Measurements from ENCODE around the gene LCA5. TPM values are rescaled to one million over a fixed set of nuclear protein-coding genes. Genes with fewer than 3 reads are reported as not detected.

The LCA5 gene
- total and polyA plus RNA-seq, 2 experiments from 2014 or later, result 4.0 to 4.2 TPM

GRCh38 chr6:79518842-79519241, 18.4 kb downstream of the LCA5 start:
- Histone ChIP-seq H3K4me3 (no peak overlapping the region), H3K27me3 (replicated peaks; ENCODE audit: insufficient read depth) (no peaks in the 10 kb centered on the region), H2AFZ (no peak overlapping the region), H3K4me1 (ENCODE audit: insufficient read depth) (no peaks in the 10 kb centered on the region), H3K9me3 (ENCODE audit: low read depth) (no peaks in the 10 kb centered on the region), H3K9ac (no peak overlapping the region), H3K36me3 (ENCODE audit: low read depth) (no peaks in the 10 kb centered on the region), H3K9me2 (ENCODE audit: insufficient read depth) (no peaks in the 10 kb centered on the region), H4K20me1 (ENCODE audit: insufficient read depth) (no peaks in the 10 kb centered on the region), H3F3A (ENCODE audit: insufficient read depth) (no peaks in the 10 kb centered on the region), H3K79me2 (ENCODE audit: insufficient read depth) (no peaks in the 10 kb centered on the region), H3K4me2 (ENCODE audit: unreplicated experiment) (no peak overlapping the region), H3K27ac (no peak overlapping the region)
- TF ChIP-seq EZH2phosphoT487 (IDR thresholded peaks at IDR 0.05; ENCODE audit: insufficient read depth, low read depth) (no peak), EZH2 (IDR thresholded peaks at IDR 0.05; ENCODE audit: insufficient read depth, poor library complexity, severe bottlenecking) (no peak)
- no peak for DNase-seq
- in situ Hi-C loops (cut with MboI), result no loop called here

GRCh38 chr6:79515436-79515835, 21.8 kb downstream of the LCA5 start:
- Histone ChIP-seq H3K4me1 (ENCODE audit: insufficient read depth) (no peaks in the 10 kb centered on the region), H3K36me3 (ENCODE audit: low read depth) (0 out of 2 replicates have a peak, but pooled peaks cover 4% of the 10 kb centered on the region), H3K27me3 (replicated peaks; ENCODE audit: insufficient read depth) (no peaks in the 10 kb centered on the region), H3K9ac (no peak overlapping the region), H3K79me2 (ENCODE audit: insufficient read depth) (no peaks in the 10 kb centered on the region), H3K9me3 (ENCODE audit: low read depth) (no peaks in the 10 kb centered on the region), H3F3A (ENCODE audit: insufficient read depth) (no peaks in the 10 kb centered on the region), H3K27ac (no peak overlapping the region), H4K20me1 (ENCODE audit: insufficient read depth) (no peaks in the 10 kb centered on the region), H3K9me2 (ENCODE audit: insufficient read depth) (no peaks in the 10 kb centered on the region), H2AFZ (no peak overlapping the region), H3K4me3 (no peak overlapping the region), H3K4me2 (ENCODE audit: unreplicated experiment) (no peak overlapping the region)
- DNase-seq, result no peak
- 93 to 95% methylated on average over 1 of the region's 1 CpG for WGBS, 2 experiments (ENCODE audit: low coverage in 1 of 2, low lambda C conversion rate in 2 of 2, missing lambda C conversion rate in 2 of 2)
- TF ChIP-seq EZH2phosphoT487 (IDR thresholded peaks at IDR 0.05; ENCODE audit: insufficient read depth, low read depth) (no peak), EZH2 (IDR thresholded peaks at IDR 0.05; ENCODE audit: insufficient read depth, poor library complexity, severe bottlenecking) (no peak)
- in situ Hi-C loops (cut with MboI), result no loop called here

- Histone ChIP-seq H3K4me2 (ENCODE audit: unreplicated experiment) (no peak overlapping the region), H3K27ac (no peak overlapping the region), H3K9me2 (ENCODE audit: insufficient read depth) (no peaks in the 10 kb centered on the region), H3F3A (ENCODE audit: insufficient read depth) (no peaks in the 10 kb centered on the region), H3K79me2 (ENCODE audit: insufficient read depth) (no peaks in the 10 kb centered on the region), H3K27me3 (replicated peaks; ENCODE audit: insufficient read depth) (no peaks in the 10 kb centered on the region), H3K4me1 (ENCODE audit: insufficient read depth) (no peaks in the 10 kb centered on the region), H3K9me3 (ENCODE audit: low read depth) (no peaks in the 10 kb centered on the region), H4K20me1 (ENCODE audit: insufficient read depth) (no peaks in the 10 kb centered on the region), H2AFZ (no peak overlapping the region), H3K9ac (no peak overlapping the region), H3K36me3 (ENCODE audit: low read depth) (0 out of 2 replicates have a peak, but pooled peaks cover 4% of the 10 kb centered on the region), H3K4me3 (no peak overlapping the region)
- in situ Hi-C loops (cut with MboI), result no loop called here
- WGBS, 2 experiments (ENCODE audit: low coverage in 1 of 2, low lambda C conversion rate in 2 of 2, missing lambda C conversion rate in 2 of 2), result 90 to 92% methylated on average over 6 of the region's 6 CpGs
- no peak for TF ChIP-seq EZH2phosphoT487 (IDR thresholded peaks at IDR 0.05; ENCODE audit: insufficient read depth, low read depth)
- no peak for TF ChIP-seq EZH2 (IDR thresholded peaks at IDR 0.05; ENCODE audit: insufficient read depth, poor library complexity, severe bottlenecking)
- DNase-seq, result no peak
Observed at GRCh38 chr6:79513111-79513510, 24.1 kb downstream of the LCA5 start.

GRCh38 chr6:79512014-79512413, 25.2 kb downstream of the LCA5 start:
- H3K9me3 ChIP-seq (ENCODE audit: low read depth), result no peaks in the 10 kb centered on the region
- no peak for DNase-seq
- no peaks in the 10 kb centered on the region for H3K27me3 ChIP-seq (replicated peaks; ENCODE audit: insufficient read depth)
- in situ Hi-C loops (cut with MboI), result no loop called here
- H3K4me3 ChIP-seq, result no peak overlapping the region
- no peaks in the 10 kb centered on the region for H3F3A ChIP-seq (ENCODE audit: insufficient read depth)
- H3K4me2 ChIP-seq (ENCODE audit: unreplicated experiment), result no peak overlapping the region
- H3K36me3 ChIP-seq (ENCODE audit: low read depth), result 0 out of 2 replicates have a peak, but pooled peaks cover 4% of the 10 kb centered on the region
- WGBS, 2 experiments (ENCODE audit: low coverage in 1 of 2, low lambda C conversion rate in 2 of 2, missing lambda C conversion rate in 2 of 2), result 94 to 97% methylated on average over 6 of the region's 6 CpGs
- no peak overlapping the region for H2AFZ ChIP-seq
- no peak overlapping the region for H3K9ac ChIP-seq
- H4K20me1 ChIP-seq (ENCODE audit: insufficient read depth), result no peaks in the 10 kb centered on the region
- H3K4me1 ChIP-seq (ENCODE audit: insufficient read depth), result no peaks in the 10 kb centered on the region
- TF ChIP-seq EZH2 (IDR thresholded peaks at IDR 0.05; ENCODE audit: insufficient read depth, poor library complexity, severe bottlenecking), result no peak
- TF ChIP-seq EZH2phosphoT487 (IDR thresholded peaks at IDR 0.05; ENCODE audit: insufficient read depth, low read depth), result no peak
- H3K9me2 ChIP-seq (ENCODE audit: insufficient read depth), result no peaks in the 10 kb centered on the region
- no peak overlapping the region for H3K27ac ChIP-seq
- H3K79me2 ChIP-seq (ENCODE audit: insufficient read depth), result no peaks in the 10 kb centered on the region

GRCh38 chr6:79510707-79511106, 26.5 kb downstream of the LCA5 start:
- WGBS, 2 experiments (ENCODE audit: low coverage in 1 of 2, low lambda C conversion rate in 2 of 2, missing lambda C conversion rate in 2 of 2), result 91 to 92% methylated on average over 1 of the region's 1 CpG
- H3K79me2 ChIP-seq (ENCODE audit: insufficient read depth), result no peaks in the 10 kb centered on the region

More at GRCh38 chr6:79510707-79511106, 26.5 kb downstream of the LCA5 start:
- no peak overlapping the region for H3K27ac ChIP-seq
- no peaks in the 10 kb centered on the region for H3F3A ChIP-seq (ENCODE audit: insufficient read depth)
- in situ Hi-C loops (cut with MboI), result no loop called here
- TF ChIP-seq EZH2 (IDR thresholded peaks at IDR 0.05; ENCODE audit: insufficient read depth, poor library complexity, severe bottlenecking), result no peak
- no peak for TF ChIP-seq EZH2phosphoT487 (IDR thresholded peaks at IDR 0.05; ENCODE audit: insufficient read depth, low read depth)
- H2AFZ ChIP-seq, result no peak overlapping the region
- no peak overlapping the region for H3K4me2 ChIP-seq (ENCODE audit: unreplicated experiment)
- H3K9me2 ChIP-seq (ENCODE audit: insufficient read depth), result no peaks in the 10 kb centered on the region
- no peak overlapping the region for H3K9ac ChIP-seq
- H3K4me1 ChIP-seq (ENCODE audit: insufficient read depth), result no peaks in the 10 kb centered on the region
- H3K36me3 ChIP-seq (ENCODE audit: low read depth), result 0 out of 2 replicates have a peak, but pooled peaks cover 4% of the 10 kb centered on the region
- no peaks in the 10 kb centered on the region for H4K20me1 ChIP-seq (ENCODE audit: insufficient read depth)
- H3K4me3 ChIP-seq, result no peak overlapping the region
- no peaks in the 10 kb centered on the region for H3K27me3 ChIP-seq (replicated peaks; ENCODE audit: insufficient read depth)
- no peak for DNase-seq
- no peaks in the 10 kb centered on the region for H3K9me3 ChIP-seq (ENCODE audit: low read depth)
